ENCODE data around the gene RAB34. TPM values are rescaled to one million over a fixed set of nuclear protein-coding genes. Genes with fewer than 3 reads are reported as not detected.

RAB34 gene
- total and polyA plus RNA-seq, 2 donors (not counting 3 experiments of a cell fraction or from before 2014, with no cell fraction given): 62.3 to 113 TPM

GRCh38 chr17:28759256-28759865, 41.7 kb upstream of the RAB34 start:
- BruUV-seq (replicated peaks): no TSS peak
- H3K4me1 ChIP-seq (ENCODE audit: control insufficient read depth, extremely low read depth, insufficient read depth, low read length): peaks cover 16% of the 10 kb centered on the region
- no peak overlapping the region for H2AFZ ChIP-seq (ENCODE audit: low read depth, low read length)
- H3K9me3 ChIP-seq (replicated peaks; ENCODE audit: control insufficient read depth, insufficient read depth, low read length): no peaks in the 10 kb centered on the region
- no peak overlapping the region for H3K4me3 ChIP-seq (replicated peaks in 1 of 3; ENCODE audit: insufficient read depth in 1 of 3, low read depth in 1 of 3, low read length in 3 of 3)
- intact Hi-C loops (cut with micrococcal nuclease) (no loop called here), dilution Hi-C loops (cut with MboI; ENCODE audit: extremely low pct_ligation_motif_present, low sequenced_read_pairs) (no loop called here)
- H3K27me3 ChIP-seq (ENCODE audit: control insufficient read depth in 2 of 2, insufficient read depth in 2 of 2, low read length in 2 of 2): no peaks in the 10 kb centered on the region
- H3K9ac ChIP-seq (replicated peaks; ENCODE audit: extremely low read depth, insufficient read depth, low read length): no peak overlapping the region
- TF ChIP-seq POLR2A (IDR thresholded peaks at IDR 0.05; ENCODE audit: low read depth, low read length) (no peak), FOS (IDR thresholded peaks at IDR 0.05; ENCODE audit: borderline replicate concordance, insufficient read depth, low read length) (no peak), JUN (IDR thresholded peaks at IDR 0.05; ENCODE audit: borderline replicate concordance, insufficient read depth, insufficient read length, low read depth) (no peak), POLR2AphosphoS5 (IDR thresholded peaks at IDR 0.05; ENCODE audit: insufficient read depth, low read depth, low read length) (no peak), GATA2 (IDR thresholded peaks at IDR 0.05; ENCODE audit: insufficient read depth, insufficient read length, low read depth, low read length) (no peak), EZH2 (IDR thresholded peaks at IDR 0.05; ENCODE audit: borderline replicate concordance, low read depth, low read length, severe bottlenecking) (no peak), MYC (IDR thresholded peaks at IDR 0.05; ENCODE audit: low read depth, low read length) (no peak), MAX (IDR thresholded peaks at IDR 0.05; ENCODE audit: insufficient read depth, insufficient read length) (no peak)
- TF ChIP-seq, protein P1, sequence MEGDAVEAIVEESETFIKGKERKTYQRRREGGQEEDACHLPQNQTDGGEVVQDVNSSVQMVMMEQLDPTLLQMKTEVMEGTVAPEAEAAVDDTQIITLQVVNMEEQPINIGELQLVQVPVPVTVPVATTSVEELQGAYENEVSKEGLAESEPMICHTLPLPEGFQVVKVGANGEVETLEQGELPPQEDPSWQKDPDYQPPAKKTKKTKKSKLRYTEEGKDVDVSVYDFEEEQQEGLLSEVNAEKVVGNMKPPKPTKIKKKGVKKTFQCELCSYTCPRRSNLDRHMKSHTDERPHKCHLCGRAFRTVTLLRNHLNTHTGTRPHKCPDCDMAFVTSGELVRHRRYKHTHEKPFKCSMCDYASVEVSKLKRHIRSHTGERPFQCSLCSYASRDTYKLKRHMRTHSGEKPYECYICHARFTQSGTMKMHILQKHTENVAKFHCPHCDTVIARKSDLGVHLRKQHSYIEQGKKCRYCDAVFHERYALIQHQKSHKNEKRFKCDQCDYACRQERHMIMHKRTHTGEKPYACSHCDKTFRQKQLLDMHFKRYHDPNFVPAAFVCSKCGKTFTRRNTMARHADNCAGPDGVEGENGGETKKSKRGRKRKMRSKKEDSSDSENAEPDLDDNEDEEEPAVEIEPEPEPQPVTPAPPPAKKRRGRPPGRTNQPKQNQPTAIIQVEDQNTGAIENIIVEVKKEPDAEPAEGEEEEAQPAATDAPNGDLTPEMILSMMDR (IDR thresholded peaks at IDR 0.05; ENCODE audit: extremely low read depth in 1 of 2, insufficient read depth in 1 of 2, low read depth in 1 of 2, low read length in 2 of 2): no peak
- H3K79me2 ChIP-seq (ENCODE audit: control insufficient read depth, insufficient read depth, low read length): peaks cover 7% of the 10 kb centered on the region
- DNase-seq (ENCODE audit: low read depth, low spot score) (no peak), FAIRE-seq (no peak)
- no peaks in the 10 kb centered on the region for H3K9me1 ChIP-seq (replicated peaks; ENCODE audit: control insufficient read depth, extremely low read depth, insufficient read depth, low read length)
- ChIA-PET CTCF (interaction anchor here (3.5 to 6.0 kb wide), 2 partner anchors 10 to 32 kb away, joined by 46 to 77 read pairs; partner anchors contain the start of genes NEK8 and TLCD1), POLR2A (no interaction called here)
- H3K27ac ChIP-seq (ENCODE audit: insufficient read depth, low read depth, low read length): no peak overlapping the region
- H3K4me2 ChIP-seq (ENCODE audit: insufficient read depth, low read length): no peak overlapping the region
- no peaks in the 10 kb centered on the region for H4K20me1 ChIP-seq (replicated peaks; ENCODE audit: control insufficient read depth, extremely low read depth, insufficient read depth, low read length)
- peaks cover 4 to 29% of the 10 kb centered on the region in 2 experiments for H3K36me3 ChIP-seq (ENCODE audit: control insufficient read depth in 2 of 2, extremely low read depth in 1 of 2, insufficient read depth in 2 of 2, low read length in 2 of 2)

Data from endothelial cell of umbilical vein (primary cell).